LoVo (cell line): ENCODE measurements around the gene ANO10.
A peak's percentile ranks its signal among the peaks of the same experiment; 100 is the strongest.

Experiments used
- DNase-seq: peaks from one replicate; pipeline ENCODE4 v3.0.0-alpha.2; 2016; ENCODE audit warnings: low spot score

Gene ANO10

DNA sequence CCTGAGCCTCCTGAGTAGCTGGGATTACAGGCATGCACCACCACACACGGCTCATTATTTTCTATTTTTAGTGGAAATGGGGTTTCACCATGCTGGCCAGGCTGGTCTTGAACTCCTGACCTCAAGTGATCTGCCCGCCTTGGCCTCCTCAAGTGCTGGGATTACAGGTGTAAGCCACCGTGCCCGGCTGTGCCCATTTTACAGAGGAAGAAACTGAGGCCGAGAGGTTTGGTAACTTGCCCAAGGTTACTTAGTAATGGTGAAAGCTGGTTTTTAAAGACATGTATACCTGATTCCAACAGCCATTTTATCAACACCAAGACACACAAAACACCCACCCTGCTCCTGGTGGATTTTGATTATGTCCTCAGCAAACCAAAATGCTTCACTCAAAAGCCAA lies 206.7 kb downstream of the ANO10 start:
- DNase-seq, result no peak

DNA sequence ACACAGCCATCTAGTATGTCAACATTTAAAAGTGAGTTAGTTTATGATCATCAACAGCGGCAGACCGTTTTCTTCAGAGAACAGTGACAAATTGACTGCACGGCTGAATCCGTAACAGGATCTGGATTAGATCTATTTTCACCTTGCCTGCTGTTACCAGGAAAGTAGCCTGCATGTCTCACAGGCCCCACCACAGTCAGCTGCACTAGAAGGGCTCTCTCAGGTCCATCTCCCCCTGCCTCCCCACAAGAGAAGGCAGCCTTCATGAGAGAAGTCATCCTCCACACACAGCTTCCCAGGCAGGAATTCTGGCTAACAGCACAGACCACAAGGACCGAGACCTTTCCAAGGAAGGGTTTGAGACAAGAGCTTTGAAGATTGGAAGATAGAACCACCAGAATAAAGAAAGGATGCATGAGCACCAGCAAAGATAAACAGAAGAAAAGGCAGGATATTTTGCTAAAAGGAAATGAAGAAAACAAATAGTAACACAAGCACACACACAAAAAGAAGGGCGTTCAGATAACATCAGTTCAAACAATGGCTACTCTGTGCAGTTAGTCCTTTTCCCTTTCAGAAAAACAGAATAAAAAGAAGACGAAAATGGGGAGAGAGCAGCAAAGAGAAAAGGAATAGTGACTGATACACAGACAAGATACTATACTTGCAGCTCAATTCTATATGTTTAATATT lies 208.0 kb downstream of the ANO10 start:
- no peak for DNase-seq

DNA sequence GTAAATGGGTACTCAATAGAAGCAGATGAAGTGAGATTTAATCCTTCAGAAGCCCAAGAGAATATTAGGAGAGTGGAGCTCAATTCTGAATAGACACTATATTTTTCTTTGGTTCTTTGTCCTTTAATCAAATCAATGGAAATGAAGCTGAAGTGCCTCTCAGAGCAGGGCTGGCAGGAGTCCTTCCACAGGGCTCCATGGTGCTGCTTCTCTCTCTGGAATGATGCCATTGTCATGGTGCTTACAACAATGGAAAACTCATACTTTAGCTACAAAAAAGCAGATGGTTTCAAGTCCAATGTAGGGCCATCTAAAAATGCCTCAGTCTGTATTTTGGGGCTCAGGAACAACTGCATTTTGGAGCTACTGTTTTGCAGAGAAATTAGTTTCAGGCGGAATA lies 210.4 kb downstream of the ANO10 start:
- no peak for DNase-seq

DNA sequence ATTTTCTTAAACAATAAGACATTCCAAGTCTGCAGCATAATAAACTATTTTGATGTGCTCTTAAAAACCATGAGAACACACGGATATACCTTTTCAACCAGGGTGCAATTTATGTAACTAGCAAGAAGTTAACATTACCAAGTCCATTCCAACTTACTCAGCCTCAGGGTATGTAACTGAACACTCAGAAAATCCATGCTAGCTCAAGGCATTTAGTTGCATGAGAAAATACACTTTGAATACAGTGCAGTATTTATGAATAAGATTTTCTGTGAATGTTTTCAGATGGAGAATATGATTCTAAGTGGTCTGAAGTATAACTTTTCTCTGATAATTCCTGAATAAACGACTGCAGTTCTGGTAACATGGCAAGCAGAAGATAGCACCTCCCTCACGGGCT lies 211.2 kb downstream of the ANO10 start:
- DNase-seq, result no peak

DNA sequence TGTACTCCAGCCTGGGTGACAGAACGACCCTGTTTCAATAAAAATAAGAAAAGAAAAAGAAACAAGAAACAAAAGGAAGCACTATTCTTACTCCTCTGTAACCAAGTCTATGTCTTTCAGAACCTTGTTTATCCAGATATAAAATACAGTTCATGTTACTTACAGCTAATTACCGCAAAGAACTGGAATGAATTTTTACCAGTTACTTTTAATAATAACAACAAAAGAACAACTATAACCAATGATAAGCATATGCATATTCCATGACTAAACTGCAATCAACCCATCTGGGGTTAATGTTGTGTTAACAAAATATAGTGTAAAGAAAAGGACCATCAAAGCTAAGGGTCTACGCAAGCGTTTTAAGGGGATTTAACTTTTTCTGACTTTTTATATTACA lies 212.3 kb downstream of the ANO10 start:
- DNase-seq, result no peak

DNA sequence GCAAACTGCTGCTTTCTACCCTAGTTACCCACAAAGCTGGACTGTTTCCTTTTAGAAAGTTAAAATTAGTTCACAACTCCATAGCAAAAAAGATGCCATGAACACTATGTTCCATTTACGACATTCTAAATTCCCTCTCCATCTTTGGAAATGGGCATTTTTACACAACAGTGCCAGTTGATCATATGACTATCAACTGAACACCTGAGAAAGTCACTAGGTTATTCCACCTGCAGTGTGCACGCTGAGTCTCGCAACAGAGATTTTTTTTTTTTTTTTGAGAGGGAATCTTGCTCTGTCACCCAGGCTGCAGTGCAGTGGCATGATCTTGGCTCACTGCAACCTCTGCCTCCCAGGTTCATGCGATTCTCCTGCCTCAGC lies 215.2 kb downstream of the ANO10 start:
- DNase-seq, result no peak

DNA sequence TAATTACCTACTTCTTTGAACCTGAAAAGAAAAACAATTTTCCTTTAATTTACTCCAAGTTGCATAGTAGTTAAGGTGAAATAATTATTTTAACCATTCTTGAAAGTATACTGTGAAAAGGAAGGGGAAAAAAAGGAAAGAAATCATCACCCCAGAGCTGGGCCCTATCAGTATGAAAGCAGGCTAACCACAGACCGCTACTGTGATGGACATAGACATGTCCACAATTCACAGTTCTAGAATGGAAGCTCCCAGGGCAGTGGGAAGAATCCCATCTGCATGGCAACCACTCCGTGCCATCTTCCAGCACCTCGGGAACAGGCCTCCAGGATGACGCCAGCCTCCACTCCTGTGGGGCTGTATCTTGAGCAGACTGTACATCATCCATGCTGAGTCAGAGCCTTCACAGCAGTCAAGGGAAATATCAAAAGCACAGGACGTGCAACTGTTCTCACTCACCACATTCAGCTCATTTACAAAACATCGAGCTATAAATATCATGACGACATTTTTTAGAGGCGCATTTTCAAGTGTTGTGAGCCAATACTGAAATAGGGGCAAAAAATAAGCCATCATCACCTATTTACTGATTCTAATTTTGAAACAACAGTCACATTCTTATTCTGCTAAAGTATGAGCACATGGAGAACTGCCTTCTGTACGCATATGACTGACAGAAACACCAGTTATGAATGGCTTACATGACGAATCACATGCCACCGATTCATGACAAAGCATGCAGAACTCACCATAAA lies 215.7 kb downstream of the ANO10 start:
- DNase-seq, result no peak

DNA sequence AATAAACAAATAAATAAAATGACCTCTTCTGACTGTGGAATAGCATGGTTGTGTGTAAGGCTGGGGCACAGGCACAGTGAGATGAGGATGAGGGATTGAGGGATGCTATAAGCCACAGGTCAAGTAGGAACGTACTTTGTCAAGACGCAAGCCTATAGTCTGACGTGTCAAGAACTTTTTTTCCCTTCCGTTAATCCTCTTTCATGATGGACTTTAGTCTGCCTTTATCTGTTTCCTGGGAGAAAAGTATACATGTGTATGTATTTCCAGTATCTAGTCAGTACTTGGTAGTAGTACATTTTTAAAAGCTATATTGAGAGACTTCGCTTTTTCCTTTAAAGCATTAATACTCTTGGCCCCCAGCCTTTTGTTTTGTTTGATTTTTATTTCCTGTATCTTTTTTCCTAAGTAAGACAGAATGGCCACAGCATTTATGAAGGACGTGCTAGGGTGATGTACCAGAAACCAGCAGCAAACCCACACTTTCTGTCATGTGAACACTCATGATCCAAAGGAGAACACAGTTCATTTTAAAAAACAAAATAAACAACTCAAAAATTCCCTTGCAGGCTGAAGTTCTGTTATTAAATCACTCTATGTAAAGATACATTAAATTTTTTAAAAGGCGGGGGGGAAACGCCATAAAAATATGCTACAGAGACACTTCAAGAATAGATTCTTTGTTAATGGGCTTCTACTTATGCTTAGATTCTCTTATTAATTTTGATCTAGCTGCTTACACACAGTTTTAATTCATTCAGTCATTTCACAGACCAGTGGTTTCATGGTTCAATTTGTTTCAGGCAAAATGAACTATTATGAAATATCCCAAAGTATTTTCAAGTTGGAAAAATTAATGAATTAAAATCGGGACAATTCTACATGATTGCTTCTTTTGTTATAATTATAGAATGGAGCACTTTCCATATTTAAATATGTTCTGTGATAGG lies 220.8 kb downstream of the ANO10 start:
- DNase-seq, result no peak

DNA sequence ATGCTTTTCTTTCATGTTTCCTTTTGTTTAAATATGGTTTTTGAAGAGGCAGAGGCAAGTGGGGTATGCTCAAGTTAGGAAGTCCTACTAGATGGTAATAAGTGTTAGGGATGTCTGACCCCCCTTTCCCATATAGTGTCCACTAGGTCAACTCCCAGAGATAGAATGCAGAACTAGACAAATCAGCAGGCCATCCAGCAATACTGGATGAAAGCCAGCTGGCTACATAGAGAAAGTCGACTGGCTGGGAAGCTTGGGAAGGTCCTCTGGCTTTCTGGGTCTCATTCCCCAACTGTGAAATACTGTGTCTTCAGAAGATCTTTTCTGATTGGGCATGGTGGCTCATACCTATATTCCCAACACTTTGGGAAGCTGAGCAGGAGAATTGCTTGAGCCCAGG lies 221.6 kb downstream of the ANO10 start:
- no peak for DNase-seq

DNA sequence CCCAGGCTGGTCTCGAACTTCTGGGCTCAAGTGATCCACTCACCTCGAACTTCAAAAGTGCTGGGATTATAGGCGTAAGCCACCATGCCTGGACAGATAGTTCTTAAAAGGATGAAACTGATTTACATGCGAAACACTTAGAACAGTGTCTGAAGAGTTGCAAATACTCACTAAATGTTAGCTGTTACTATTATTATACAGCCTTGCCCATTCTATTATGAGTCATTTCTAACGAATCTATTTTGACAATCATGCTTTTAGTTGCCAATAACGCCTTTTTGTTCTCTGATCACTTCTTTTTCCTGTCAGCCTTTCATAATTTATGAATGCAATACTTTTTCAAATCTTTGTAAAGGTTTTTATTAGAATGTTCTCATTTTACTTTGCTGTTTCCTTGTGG lies 222.8 kb downstream of the ANO10 start:
- no peak for DNase-seq

DNA sequence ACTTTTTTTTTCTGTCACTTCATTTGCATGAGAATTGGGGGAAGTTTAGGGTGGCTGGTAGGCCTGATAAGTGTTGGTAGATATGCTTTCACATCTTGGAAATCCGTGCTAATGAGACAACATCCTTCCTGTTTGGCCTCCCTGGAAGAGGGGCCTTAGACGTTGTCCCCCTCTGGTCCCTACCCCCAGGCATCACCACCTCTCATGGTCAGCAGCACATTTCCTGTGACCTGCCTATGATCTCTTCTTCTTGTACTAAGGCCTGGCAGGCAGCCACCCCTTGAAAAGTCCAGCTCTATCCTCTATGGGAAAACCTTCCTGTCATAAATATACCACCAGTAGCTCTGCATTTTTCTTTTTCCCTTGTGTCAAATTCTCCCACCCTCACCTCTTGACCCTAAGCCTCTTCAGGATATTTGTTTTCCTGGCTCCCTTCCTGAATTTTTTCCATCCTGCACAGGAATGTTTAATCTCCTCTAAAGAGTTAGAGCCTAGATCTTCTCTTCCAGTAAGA lies 227.7 kb downstream of the ANO10 start:
- no peak for DNase-seq

DNA sequence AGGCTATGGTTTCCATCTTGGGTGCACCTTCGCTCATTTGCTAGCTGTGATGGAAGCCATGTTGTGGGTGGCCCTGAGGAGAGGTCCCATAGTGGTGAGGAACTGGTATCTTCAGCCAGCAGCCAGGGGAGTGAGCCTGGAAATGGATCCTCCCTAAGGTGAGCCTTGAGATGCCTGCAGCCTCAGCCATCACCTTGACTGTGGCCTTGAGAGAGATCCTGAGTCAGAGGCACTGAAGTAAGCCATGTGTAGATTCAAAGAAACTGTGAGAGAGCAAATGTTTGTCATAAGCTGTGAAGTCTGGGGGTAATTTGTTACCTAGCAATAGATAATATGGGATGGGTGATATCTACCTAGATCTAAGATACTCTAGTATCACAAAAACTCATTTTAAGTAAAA lies 230.2 kb downstream of the ANO10 start:
- no peak for DNase-seq

DNA sequence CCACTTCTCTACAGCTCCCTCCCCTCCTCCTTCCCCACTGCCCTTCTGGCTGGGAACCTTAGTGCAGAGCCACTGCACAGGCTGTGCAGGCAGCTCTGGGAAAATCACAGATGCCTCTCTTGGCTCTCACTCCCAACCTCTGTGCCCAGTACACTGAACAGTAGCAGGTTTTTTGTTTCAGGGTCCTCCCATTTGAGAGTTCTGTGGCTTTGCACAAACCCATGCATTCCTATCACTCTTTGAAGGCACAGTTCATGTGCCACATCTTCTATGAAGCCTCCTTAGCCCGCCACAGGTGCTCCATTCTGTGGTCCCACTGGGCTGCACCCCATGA lies 231.6 kb downstream of the ANO10 start:
- no peak for DNase-seq

DNA sequence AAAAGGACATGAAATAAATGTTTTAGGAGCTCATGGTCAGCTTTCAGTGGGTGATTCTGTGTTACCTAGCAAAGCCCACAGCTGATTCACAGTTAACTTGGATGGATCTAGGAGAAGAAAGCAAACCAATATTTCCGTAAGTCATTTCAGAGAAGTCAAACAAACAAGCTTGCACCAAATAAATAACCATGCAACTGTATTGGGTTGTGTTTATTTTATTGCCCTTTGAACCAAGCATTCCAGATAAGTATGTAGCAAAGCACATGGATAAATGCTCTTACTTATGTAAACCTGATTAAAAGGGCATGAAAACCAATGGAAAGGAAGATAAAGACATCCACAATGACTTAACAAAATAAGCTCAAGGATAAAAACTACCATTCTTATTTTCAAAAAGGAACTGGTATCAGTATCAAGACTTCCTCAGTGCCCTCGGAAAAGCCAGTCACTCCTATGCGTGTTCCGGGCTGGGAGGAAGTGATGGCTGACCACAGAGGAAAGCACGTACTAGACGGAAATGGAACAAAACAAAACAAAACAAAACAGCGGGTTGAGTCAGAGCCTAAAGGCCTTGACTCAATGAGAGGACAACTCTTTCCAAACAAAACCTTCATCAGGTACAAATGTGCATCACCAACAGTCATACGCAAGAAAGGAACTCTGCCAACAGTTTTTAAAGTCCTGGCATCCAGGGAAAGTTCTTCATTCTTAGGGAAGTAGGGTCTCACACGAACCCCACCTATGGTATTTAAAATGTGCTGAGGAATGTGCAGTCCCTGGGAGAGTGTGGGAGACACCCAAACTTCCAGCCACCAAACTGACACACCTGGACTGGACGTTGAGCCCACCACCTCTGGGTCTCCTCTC lies 232.2 kb downstream of the ANO10 start:
- no peak for DNase-seq

DNA sequence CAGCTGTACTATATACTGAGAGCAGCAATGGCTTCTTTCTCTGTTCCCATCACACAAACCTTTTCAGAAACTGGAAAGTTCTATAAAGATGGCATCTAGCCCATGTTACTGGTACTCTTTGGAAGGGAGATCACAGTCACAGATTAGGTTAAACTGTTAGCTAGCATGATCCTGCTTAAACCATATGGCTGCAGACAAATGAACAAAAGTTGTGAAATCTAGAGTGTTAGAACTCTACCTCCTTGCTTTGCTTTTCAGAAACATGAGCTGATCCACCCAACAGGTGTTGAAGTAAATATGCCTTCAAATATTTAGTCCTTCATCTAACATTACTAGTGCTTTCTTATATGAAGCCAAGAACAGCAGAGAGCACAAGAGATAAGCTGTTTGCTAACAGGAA lies 232.9 kb downstream of the ANO10 start:
- no peak for DNase-seq

DNA sequence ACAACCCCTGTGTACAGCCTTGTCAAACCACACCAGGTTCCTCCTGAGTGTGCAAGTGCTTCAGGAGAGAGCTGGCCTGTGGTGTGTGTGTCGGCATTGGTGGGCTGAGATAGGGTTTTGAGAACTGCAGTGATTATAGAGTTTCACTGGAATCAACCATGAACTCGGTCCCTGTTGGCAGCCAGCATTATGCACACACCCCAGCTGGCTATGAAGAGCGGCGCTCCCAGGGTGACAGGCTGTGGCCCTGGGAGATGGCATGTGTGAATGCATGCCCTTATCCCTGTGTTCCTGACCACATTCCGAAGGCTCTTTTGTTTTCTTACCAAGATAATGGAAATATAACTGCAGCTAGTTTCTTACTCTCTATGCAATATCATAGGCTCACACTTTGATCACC lies 233.6 kb downstream of the ANO10 start:
- DNase-seq, result no peak

DNA sequence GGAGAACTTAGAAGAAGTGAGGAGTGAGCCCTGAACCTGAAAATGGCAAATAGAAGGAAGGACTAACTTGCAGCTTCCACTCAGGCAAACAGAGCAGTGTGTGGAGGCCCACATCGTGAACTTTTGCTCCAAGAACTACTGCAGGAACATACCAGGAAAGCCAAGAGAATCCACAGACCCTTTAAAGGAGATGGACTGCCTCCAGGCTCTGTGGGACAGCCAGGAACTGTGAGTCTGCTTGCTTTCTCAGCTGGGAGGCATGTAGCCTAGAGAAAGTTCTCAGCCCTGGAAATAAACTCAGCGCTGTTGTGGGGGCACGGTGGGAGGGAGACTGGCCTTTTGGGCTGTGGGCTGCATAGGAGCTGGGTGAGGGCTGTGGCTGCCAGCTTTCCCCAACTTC lies 242.5 kb downstream of the ANO10 start:
- DNase-seq, result no peak

DNA sequence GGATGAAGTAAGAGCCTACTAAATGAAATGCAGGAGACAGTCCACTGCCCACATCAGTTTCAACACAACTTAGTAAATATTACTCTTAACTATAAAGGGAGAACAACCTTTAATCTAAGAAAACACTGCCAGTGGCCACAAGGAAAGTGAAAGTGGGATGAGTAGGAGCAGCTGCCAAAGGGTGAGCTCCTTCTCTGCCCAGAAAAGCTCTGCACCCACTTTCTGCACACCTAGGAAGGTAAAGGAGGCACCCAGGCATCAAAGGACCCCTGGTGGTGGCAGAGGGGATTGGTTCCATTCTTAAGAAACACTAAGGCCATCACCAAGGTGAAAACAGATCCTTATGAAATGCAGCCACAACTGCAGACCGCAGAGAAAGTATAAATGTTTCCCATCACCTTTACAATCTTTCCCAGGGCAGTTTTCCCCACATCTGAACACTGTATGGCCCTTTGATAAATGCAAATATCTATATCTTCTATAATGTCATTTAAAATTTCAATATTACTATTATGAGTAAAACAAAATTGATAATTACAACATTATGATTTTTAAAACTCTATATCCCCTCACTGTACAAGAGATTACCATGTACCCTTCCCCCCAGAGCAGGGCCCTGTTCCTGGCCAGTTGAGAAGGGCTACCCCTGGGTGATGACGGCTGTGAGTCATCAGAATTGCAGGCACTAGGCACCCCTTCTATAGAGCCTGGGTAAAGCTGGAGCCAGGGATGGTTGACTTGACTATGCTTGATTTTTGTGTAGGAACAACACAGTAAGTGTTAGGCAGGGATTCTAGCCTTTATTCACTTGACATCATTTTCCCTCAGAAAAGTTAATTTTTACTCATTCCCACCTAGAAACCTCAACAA lies 243.5 kb downstream of the ANO10 start:
- peak; percentile 37 for DNase-seq

DNA sequence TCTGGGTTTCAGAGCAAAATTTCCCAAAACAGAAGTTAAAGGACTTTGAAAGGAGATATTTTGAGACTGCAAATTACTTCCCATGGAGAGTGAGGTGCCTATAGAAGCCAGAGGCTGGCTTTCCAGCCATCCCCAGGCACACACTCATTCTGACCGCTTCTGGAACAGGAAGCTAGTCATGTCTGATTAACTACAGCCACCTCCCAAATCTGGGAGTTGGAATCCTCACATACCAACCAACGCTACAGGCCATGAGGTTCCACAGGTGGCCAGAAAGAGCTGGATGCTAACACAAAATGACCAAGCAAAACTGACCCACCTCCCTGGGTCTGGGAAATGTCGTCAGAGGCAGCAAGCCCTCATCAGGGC lies 248.3 kb downstream of the ANO10 start:
- no peak for DNase-seq

DNA sequence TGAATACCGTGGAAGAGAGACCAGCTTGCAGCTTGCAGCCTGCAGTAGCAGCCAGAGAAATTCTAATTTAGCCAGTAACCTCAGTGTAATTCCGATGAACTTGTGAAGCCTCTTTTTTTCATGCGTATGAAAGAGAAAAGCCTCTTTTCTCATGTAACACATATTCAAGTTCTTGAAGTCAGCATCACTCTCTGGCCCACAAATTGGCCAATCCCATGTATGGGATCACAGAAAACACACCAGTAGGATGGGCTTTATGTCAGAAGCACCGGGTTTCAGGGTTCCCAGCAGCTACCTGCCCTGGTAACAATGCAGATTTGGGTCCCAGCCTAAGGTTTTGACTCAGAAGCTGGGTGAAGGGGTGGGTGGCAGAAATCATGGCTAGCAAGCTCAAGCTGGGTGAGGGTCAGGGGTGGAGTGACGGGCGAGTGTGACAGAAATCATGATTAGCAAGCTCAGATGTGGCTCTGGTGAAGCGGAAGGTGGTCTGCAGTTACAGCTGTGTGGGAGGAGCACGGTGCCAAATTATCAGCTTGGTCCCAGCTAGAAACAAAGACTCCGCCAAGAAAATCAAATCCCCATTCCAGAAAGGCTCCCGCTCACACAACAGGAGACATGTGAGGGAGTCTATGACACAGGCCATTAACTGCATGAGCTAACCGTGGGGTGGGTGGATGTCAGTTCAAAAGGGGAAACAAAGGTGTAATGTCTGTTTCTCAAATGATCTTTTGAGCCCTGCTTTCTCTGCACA lies 248.8 kb downstream of the ANO10 start:
- no peak for DNase-seq
